Mucosa of descending colon (tissue), 3 donors: ENCODE results near the gene THAP4. TPM values are rescaled to one million over a fixed set of nuclear protein-coding genes. Genes with fewer than 3 reads are reported as not detected.

Source experiments
- ATAC-seq: fragments of 200-7000 bp; cut with Tn5 transposase; one replicate; pipeline ENCODE4 v1.9.1; 2020; ENCODE audit warnings: mild to moderate bottlenecking, moderate library complexity
- DNase-seq, 3 donors: peaks; one replicate each; pipeline ENCODE4 v3.0.0-alpha.2; 2020
- H3K36me3 ChIP-seq: fragments of 200-600 bp; one replicate; pipeline ENCODE4 v1.8.0; 2021; ENCODE audit warnings: low read depth, mild to moderate bottlenecking
- H3K4me1 ChIP-seq: fragments of 200-600 bp; one replicate; pipeline ENCODE4 v1.8.0; 2021; ENCODE audit warnings: low read depth, mild to moderate bottlenecking
- H3K4me3 ChIP-seq: fragments of 200-600 bp; one replicate; pipeline ENCODE4 v1.8.0; 2021; ENCODE audit warnings: mild to moderate bottlenecking
- H3K9me3 ChIP-seq: fragments of 200-600 bp; one replicate; pipeline ENCODE4 v1.8.0; 2021; ENCODE audit warnings: mild to moderate bottlenecking
- intact Hi-C, 2 donors: fragments of 100-400 bp; cut with DNase I in 1 of 2; cut with micrococcal nuclease in 1 of 2; formaldehyde crosslinking; loops; one replicate each; pipeline versions ENCODE4 v1.11.0 to v1.11.1; 2022; cut with DNase I, micrococcal nuclease
- total RNA-seq, 3 donors: library from RNA; stranded (reverse); fragmentation: NEBNext Ultra II Directional in 2 of 3; extraction: Animal tissue kit (Norgen Biotek cat#: 25700) in 2 of 3; gene quantifications; one replicate each; pipeline versions ENCODE4 v1.2.1 to v1.2.4, GENCODE V29; 2021 to 2023
- TF ChIP-seq, protein P1 (sequence below): fragments of 200-600 bp; IDR thresholded peaks from one replicate; pipeline ENCODE4 v1.8.0; 2022; ENCODE audit warnings: antibody characterized with exemption, mild to moderate bottlenecking
- donor health status: DM: no; HTN: no; CAD: no; lungs with moderate emphysema.
- donor health status: DM: no; HTN: no; CAD: no.
- donor health status: DM: no; HTN: yes; CAD: no.

Gene THAP4
- total RNA-seq, 3 donors from 2014 or later: 67.3 to 86.2 (median 68.8) TPM

DNA sequence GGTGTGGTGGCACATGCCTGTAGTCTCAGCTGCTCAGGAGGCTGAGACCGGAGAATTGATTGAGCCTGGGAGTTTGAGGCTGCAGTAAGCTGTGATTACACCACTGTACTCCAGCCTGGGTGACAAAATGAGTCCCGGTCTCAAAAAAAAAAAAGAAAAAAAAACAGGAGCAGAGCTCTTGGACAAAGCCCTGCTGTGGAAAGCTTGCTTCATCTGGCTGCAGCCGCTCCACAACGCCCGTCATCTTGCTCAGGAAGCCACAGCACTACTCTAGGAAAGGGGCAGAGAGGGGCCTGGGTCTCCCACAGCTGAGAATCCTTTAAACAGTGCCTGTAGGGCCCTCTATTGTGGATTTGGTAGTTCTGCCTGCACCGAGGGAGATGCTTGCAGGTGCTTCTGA, 11.5 kb upstream of the THAP4 start:
- H3K4me3 ChIP-seq: no peak overlapping the region
- DNase-seq (no peak), ATAC-seq (no peak)
- TF ChIP-seq, protein P1, sequence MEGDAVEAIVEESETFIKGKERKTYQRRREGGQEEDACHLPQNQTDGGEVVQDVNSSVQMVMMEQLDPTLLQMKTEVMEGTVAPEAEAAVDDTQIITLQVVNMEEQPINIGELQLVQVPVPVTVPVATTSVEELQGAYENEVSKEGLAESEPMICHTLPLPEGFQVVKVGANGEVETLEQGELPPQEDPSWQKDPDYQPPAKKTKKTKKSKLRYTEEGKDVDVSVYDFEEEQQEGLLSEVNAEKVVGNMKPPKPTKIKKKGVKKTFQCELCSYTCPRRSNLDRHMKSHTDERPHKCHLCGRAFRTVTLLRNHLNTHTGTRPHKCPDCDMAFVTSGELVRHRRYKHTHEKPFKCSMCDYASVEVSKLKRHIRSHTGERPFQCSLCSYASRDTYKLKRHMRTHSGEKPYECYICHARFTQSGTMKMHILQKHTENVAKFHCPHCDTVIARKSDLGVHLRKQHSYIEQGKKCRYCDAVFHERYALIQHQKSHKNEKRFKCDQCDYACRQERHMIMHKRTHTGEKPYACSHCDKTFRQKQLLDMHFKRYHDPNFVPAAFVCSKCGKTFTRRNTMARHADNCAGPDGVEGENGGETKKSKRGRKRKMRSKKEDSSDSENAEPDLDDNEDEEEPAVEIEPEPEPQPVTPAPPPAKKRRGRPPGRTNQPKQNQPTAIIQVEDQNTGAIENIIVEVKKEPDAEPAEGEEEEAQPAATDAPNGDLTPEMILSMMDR: no peak
- no peaks in the 10 kb centered on the region for H3K36me3 ChIP-seq
- intact Hi-C loops: no loop called here
- peaks cover 27% of the 10 kb centered on the region for H3K4me1 ChIP-seq
- H3K9me3 ChIP-seq: no peaks in the 10 kb centered on the region

DNA sequence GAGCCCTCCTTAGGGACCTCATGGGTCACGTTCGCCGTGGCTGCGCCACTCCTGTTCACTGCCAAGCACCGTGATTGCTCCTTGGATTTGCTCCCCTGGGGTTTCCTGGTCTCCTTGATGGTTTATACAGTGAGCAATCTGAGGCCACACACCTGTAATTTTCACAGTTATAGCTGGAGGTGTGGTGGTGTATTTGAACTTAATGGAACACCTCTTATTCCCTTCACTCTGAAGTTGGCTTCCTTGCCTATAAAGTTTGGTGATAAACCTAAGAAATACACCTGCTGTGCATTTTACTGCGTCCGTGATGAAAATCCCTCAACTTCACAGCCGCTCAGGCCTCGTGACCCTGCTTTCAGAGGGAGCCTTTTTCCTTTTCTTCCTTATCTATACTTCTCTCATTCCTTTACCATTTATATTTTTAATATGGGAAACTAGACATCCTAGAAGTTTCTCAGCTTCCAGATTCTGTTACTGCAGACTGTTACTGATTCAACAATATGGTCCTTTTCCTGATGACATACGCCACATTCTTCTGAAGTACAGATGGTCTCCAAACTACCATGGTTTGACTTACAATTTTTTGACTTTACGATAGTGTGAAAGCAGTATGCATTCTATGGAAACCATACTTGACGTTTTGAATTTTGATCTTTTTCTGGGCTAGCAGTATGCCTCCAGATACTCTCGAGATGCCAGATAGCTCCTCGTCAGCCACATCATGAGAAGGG, 9.1 kb upstream of the THAP4 start:
- DNase-seq (no peak), ATAC-seq (peak; percentile 81)
- no peaks in the 10 kb centered on the region for H3K36me3 ChIP-seq
- intact Hi-C loops: no loop called here
- TF ChIP-seq, protein P1: no peak
- H3K9me3 ChIP-seq: no peaks in the 10 kb centered on the region
- H3K4me1 ChIP-seq: peaks cover 35% of the 10 kb centered on the region
- H3K4me3 ChIP-seq: no peak overlapping the region

DNA sequence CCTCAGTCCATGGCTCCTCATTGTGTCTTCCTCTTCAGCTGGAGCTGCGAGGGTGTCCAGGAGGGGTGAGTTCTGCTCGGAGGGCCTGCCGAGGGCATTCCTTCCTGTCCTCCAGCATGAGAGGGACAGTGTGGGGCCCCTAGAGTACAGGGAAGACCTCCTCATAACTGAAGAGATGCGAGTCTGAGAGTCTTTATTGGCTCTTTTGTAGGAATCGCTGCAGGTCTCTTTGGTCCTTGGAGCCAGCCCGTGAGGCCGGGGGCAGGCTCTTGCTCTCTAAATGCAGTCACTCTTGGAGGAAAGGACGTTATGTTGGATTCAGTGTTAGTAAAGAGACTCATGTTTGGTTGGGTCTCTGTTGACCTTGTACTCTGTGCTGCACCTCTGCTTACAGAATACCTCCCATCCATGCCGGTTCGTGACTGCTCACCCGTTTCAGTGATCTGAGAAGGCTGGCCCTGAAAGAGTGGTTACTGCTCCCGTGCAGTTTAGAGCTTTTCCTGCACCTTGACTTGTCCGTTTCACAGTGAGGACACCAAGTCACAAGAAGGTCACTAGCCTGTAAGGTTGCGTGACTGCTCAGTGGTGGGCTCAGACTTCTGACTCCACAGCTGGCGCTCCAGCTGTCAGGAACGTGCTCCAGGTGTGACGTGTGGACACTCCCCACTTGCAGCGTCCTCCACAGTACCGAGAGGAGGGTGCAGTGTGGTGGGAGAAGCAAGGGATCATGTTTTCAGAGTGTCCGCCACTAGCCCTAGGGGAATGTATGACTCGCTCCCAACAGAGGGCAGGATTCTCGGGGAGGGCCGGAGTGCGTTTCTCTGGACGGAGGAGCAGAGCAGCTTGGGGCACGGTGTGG, 8.3 kb upstream of the THAP4 start:
- ATAC-seq (peak; percentile 17), DNase-seq (no peak)
- TF ChIP-seq, protein P1: no peak
- Histone ChIP-seq H3K4me3 (no peak overlapping the region), H3K9me3 (no peaks in the 10 kb centered on the region), H3K36me3 (no peaks in the 10 kb centered on the region), H3K4me1 (peaks cover 41% of the 10 kb centered on the region)
- intact Hi-C loops: no loop called here

DNA sequence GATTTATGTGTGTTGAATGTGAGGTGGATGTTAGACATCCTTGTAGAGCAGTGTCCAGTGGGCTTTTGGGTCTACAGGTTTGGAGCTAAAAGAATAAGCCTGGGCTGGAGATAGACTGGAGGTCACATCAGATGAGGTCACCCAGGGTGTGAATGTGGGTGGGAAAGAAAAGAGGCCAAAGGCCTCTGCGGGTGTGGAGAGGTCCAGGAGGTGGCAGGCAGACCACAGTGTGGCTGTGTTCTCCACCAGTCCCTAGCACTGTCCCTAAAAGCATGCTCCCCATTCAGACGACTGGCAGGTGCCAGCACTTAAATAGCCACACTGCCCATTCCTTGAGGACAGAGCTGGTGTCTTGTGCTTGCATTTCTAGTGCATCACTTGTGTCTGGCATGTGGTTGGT, 4.7 kb upstream of the THAP4 start:
- Histone ChIP-seq H3K4me3 (no peak overlapping the region), H3K4me1 (peaks cover 39% of the 10 kb centered on the region), H3K9me3 (no peaks in the 10 kb centered on the region), H3K36me3 (no peaks in the 10 kb centered on the region)
- TF ChIP-seq, protein P1: no peak
- DNase-seq (no peak), ATAC-seq (no peak)
- intact Hi-C loops: no loop called here

DNA sequence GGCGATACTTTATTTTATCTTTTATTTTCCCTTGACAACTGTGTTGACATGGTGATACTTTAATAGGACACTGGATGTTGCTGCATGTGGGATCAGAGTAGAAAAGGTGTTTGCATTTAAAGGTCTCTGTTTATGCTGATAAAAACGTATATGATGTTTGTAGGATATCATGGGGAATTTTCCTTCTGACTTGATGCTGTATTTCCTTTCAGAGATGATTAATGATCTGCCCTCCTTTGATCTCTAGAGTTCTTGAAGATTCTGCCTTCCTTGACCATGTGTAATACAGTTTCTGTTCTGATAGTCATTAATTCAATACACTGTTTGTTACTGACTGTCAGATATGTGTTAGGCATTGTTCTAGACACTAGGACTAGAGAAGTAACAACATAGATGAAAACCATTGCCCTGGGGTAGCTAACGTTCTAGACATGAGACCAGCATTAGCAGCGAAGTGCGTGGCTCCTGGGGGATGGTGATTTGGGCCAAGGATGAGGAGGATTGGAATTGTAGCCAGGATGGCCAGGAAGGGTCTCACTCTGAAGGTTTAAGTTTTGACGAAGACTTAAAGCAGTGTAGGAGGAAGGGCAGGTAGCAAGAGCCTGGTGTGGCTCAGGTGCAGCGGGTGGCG, 3.3 kb upstream of the THAP4 start:
- no peaks in the 10 kb centered on the region for H3K9me3 ChIP-seq
- TF ChIP-seq, protein P1: no peak
- no peaks in the 10 kb centered on the region for H3K36me3 ChIP-seq
- no peak overlapping the region for H3K4me3 ChIP-seq
- no peak for ATAC-seq
- intact Hi-C loops: no loop called here
- H3K4me1 ChIP-seq: peaks cover 36% of the 10 kb centered on the region
- no peak for DNase-seq
